D721Med (cell line): ENCODE data around the gene MBNL2.

Source experiments
- DNase-seq: peaks from one replicate; pipeline ENCODE4 v3.0.0; 2011; ENCODE audit warnings: low spot score; ENCODE audit not compliant: insufficient read length
- FAIRE-seq: peaks from 2 replicates; lab custom pipeline; 2011; peaks lifted over from hg19 to GRCh38; lab: Jason Lieb, UNC
- CTCF ChIP-seq: IDR thresholded peaks from 2 replicates; pipeline ENCODE4 v1.5.1; 2012; ENCODE audit warnings: mild to moderate bottlenecking, control low read depth; ENCODE audit not compliant: insufficient read depth; ENCODE audit errors: missing control alignments

Gene MBNL2

GRCh38 chr13:97307882-97308624, 85.9 kb downstream of the MBNL2 start:
- no peak for TF ChIP-seq CTCF
- FAIRE-seq = no peak
- no peak for DNase-seq

GRCh38 chr13:97308735-97309429, 86.7 kb downstream of the MBNL2 start:
- FAIRE-seq (no peak), DNase-seq (no peak)
- no peak for TF ChIP-seq CTCF

- no peak for DNase-seq
- TF ChIP-seq CTCF = no peak
These were observed 88.8 kb downstream of the MBNL2 start for GRCh38 chr13:97310809-97311436.

GRCh38 chr13:97311956-97312355, 89.8 kb downstream of the MBNL2 start:
- no peak for TF ChIP-seq CTCF
- DNase-seq (no peak), FAIRE-seq (no peak)

More at GRCh38 chr13:97310809-97311436, 88.8 kb downstream of the MBNL2 start:
- FAIRE-seq = no peak

- DNase-seq = no peak
- no peak for TF ChIP-seq CTCF
- no peak for FAIRE-seq
These were observed 91.6 kb downstream of the MBNL2 start for GRCh38 chr13:97313551-97314260.

- FAIRE-seq (no peak), DNase-seq (no peak)
- no peak for TF ChIP-seq CTCF
These were observed 94.3 kb downstream of the MBNL2 start for GRCh38 chr13:97316390-97316789.
